Endothelial cell (in vitro differentiated cells): ENCODE results near the gene KATNBL1. TPM values are rescaled to one million over a fixed set of nuclear protein-coding genes. Genes with fewer than 3 reads are reported as not detected.
"Not testable (repeated sequence)": the region's sequence is repeated elsewhere in the genome, so short reads cannot be mapped to it uniquely, and the experiment has no call there.

Experiments
- DNase-seq: peaks from one replicate; pipeline ENCODE4 v3.0.0; 2021; ENCODE audit warnings: low spot score
- H3K27ac Mint-ChIP-seq: one replicate; pipeline ENCODE4 v1.8.0; 2021; ENCODE audit warnings: mixed read lengths, inconsistent platforms; ENCODE audit not compliant: unreplicated experiment
- H3K27me3 Mint-ChIP-seq: one replicate; pipeline ENCODE4 v1.8.0; 2021; ENCODE audit warnings: mild to moderate bottlenecking, moderate library complexity, mixed read lengths, inconsistent platforms; ENCODE audit not compliant: unreplicated experiment
- H3K36me3 Mint-ChIP-seq: one replicate; pipeline ENCODE4 v1.8.0; 2021; ENCODE audit warnings: mild to moderate bottlenecking, low read depth, mixed read lengths, inconsistent platforms; ENCODE audit not compliant: unreplicated experiment
- H3K4me1 Mint-ChIP-seq: one replicate; pipeline ENCODE4 v1.8.0; 2021; ENCODE audit warnings: mild to moderate bottlenecking, mixed read lengths, inconsistent platforms; ENCODE audit not compliant: unreplicated experiment
- H3K4me3 Mint-ChIP-seq: one replicate; pipeline ENCODE4 v1.8.0; 2021; ENCODE audit warnings: mild to moderate bottlenecking, mixed read lengths, inconsistent platforms; ENCODE audit not compliant: unreplicated experiment
- H3K9me3 Mint-ChIP-seq: one replicate; pipeline ENCODE4 v1.8.0; 2021; ENCODE audit warnings: mixed read lengths, inconsistent platforms; ENCODE audit not compliant: unreplicated experiment
- total RNA-seq: library from RNA; stranded (reverse); fragmentation: NEBNext Ultra II Directional; extraction: Animal tissue kit (Norgen Biotek cat#: 25700); gene quantifications from one replicate; pipeline ENCODE4 v1.2.1, GENCODE V29; 2021; ENCODE audit not compliant: unreplicated experiment
- TF ChIP-seq, protein P1 (sequence below): fragments of 200-600 bp; sonication (generic); IDR thresholded peaks from one replicate; pipeline ENCODE4 v1.5.0; 2021; ENCODE audit warnings: antibody characterized with exemption; ENCODE audit not compliant: unreplicated experiment

Gene KATNBL1
- total RNA-seq, 1 donor from 2014 or later: 55.1 TPM

DNA sequence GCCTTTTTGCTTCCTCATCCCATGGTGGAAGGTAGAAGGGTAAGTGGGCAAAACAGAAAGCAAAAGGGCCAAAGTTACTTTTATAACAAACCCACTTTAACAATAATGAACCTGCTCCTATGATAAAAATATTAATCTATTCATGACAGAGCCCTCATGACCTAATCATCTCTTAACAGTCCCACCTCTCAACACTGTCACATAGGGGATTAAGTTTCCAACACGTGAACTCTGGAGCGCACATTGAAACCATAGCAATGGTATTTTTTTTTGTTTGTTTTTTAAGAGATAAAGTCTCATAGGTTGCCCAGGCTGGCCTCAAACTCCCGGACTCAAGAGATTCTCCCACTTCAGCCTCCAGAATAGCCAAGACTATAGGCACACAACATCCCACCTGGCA, 30.7 kb downstream of the KATNBL1 start:
- no peak overlapping the region for H3K27ac Mint-ChIP-seq
- TF ChIP-seq, protein P1, sequence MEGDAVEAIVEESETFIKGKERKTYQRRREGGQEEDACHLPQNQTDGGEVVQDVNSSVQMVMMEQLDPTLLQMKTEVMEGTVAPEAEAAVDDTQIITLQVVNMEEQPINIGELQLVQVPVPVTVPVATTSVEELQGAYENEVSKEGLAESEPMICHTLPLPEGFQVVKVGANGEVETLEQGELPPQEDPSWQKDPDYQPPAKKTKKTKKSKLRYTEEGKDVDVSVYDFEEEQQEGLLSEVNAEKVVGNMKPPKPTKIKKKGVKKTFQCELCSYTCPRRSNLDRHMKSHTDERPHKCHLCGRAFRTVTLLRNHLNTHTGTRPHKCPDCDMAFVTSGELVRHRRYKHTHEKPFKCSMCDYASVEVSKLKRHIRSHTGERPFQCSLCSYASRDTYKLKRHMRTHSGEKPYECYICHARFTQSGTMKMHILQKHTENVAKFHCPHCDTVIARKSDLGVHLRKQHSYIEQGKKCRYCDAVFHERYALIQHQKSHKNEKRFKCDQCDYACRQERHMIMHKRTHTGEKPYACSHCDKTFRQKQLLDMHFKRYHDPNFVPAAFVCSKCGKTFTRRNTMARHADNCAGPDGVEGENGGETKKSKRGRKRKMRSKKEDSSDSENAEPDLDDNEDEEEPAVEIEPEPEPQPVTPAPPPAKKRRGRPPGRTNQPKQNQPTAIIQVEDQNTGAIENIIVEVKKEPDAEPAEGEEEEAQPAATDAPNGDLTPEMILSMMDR: no peak

DNA sequence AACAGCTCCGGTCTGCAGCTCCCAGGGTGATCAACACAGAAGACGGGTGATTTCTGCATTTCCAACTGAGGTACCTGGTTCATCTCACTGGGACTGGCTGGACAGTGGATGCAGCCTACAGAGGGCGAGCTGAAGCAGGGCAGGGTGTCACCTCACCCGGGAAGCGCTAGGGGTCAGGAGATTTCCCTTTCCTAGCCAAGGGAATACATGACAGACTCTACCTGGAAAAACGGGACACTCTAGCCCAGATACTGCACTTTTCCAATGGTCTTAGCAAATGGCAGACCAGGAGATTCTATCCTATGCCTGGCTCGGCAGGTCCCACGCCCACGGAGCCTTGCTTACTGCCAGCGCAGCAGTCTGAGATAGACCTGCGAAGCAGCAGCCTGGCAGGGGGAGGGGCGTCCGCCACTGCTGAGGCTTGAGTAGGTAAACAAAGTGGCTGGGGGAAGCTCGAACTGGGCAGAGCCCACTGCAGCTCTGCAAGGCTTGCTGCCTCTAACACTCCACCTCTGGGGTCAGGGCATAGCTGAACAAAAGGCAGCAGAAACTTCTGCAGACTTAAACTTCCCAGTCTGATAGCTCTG, 43.8 kb downstream of the KATNBL1 start:
- H3K4me1 Mint-ChIP-seq, H3K4me3 Mint-ChIP-seq, H3K9me3 Mint-ChIP-seq, H3K27ac Mint-ChIP-seq, DNase-seq, H3K27me3 Mint-ChIP-seq: not testable (repeated sequence)
- peaks cover 28% of the 10 kb centered on the region for H3K36me3 Mint-ChIP-seq

More for the DNA sequence above, 30.7 kb downstream of the KATNBL1 start:
- Mint-ChIP-seq H3K9me3 (peaks cover 2% of the 10 kb centered on the region), H3K27me3 (no peaks in the 10 kb centered on the region), H3K4me3 (no peak overlapping the region), H3K36me3 (peaks cover 8% of the 10 kb centered on the region), H3K4me1 (peaks cover 6% of the 10 kb centered on the region)
- DNase-seq: no peak

DNA sequence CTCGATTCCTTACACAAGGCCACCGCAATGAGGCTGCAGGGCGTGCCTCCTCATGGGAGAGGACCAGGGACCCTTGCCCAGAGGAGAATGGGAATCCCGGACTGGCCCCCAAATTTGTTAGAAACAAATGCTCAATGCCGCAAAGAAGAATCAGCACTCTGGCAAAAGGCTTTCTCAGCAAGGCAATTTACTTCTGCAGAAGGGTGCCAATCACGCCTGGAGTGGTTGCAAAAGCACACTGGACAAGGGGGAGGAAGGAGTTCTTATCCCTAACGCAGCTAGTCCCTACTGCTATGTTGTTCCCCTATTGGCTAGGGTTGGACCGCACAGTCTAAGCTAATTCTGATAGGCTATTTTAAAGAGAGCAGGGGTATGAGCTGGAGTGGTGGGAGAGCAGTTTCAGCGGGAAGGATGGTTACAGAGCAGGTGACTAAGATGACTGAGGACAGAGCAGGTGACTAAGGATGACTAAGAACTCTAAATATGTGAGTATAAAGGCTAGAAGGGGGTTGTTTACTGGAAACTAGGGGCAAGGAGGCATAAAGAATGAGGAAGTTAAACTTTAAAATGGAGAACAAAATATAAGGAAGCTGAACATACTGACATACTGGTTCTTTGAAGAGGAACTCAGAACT, 48.5 kb downstream of the KATNBL1 start:
- no peak overlapping the region for H3K27ac Mint-ChIP-seq
- peaks cover 66% of the 10 kb centered on the region for H3K36me3 Mint-ChIP-seq
- no peak for DNase-seq
- peak overlapping the region; percentile 78 for H3K4me3 Mint-ChIP-seq
- H3K27me3 Mint-ChIP-seq: peaks cover 4% of the 10 kb centered on the region
- peaks cover 8% of the 10 kb centered on the region for H3K9me3 Mint-ChIP-seq
- TF ChIP-seq, protein P1: no peak
- H3K4me1 Mint-ChIP-seq: no peaks in the 10 kb centered on the region

DNA sequence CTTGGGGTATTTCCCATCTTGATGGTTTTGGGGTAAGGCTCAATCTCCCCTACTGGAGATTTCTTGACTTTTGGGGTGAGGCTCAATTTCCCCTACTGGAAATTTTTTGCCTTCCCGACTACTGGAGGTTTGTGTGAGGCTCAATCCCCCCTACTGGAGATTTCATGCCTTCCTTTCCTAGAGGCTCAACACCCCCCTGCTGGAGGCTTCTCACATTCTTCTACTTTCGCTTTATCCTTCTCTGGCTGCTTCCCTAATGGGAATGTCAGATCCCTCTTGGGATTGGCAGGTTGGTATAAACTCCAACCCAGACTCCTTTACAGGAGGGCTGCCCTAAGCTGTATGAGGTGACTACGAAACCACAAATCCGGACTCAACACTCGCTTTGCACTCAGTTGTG, 49.2 kb downstream of the KATNBL1 start:
- peaks cover 73% of the 10 kb centered on the region for H3K36me3 Mint-ChIP-seq
- no peak for DNase-seq
- TF ChIP-seq, protein P1: no peak
- peaks cover 4% of the 10 kb centered on the region for H3K27me3 Mint-ChIP-seq
- no peaks in the 10 kb centered on the region for H3K4me1 Mint-ChIP-seq
- no peak overlapping the region for H3K27ac Mint-ChIP-seq
- H3K9me3 Mint-ChIP-seq: peaks cover 15% of the 10 kb centered on the region
- peak overlapping the region; percentile 78 for H3K4me3 Mint-ChIP-seq

DNA sequence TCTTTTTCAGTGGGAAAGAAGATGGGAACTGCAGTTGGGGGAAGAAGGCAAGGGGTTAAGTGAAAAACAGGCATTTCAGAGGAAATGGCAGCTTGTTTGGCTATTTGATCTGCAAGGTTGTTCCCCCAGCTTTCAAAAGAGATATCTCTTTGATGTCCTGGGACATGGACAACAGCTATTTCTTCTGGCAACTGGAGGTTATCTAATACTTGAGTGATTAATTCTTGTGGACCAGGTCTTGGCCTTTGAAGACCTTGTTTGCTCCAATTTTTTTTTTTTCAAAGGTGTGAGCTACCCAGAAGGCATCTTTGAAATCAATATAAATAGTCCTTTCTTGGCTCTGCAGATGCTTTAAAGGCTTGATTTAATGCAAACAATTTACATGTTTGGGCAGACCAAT, 51.5 kb downstream of the KATNBL1 start:
- no peak overlapping the region for H3K4me3 Mint-ChIP-seq
- H3K27me3 Mint-ChIP-seq: peaks cover 5% of the 10 kb centered on the region
- no peak overlapping the region for H3K27ac Mint-ChIP-seq
- no peak for DNase-seq
- peaks cover 23% of the 10 kb centered on the region for H3K9me3 Mint-ChIP-seq
- H3K36me3 Mint-ChIP-seq: peaks cover 83% of the 10 kb centered on the region
- TF ChIP-seq, protein P1: no peak
- H3K4me1 Mint-ChIP-seq: no peaks in the 10 kb centered on the region
